ENCODE measurements around the gene IFIT1. TPM values are rescaled to one million over a fixed set of nuclear protein-coding genes. Genes with fewer than 3 reads are reported as not detected.

Gene IFIT1
- total and polyA plus RNA-seq, 9 of the 15 experiments (the other 6 are each of a cell fraction or from before 2014, with no cell fraction given), result 0.03 to 0.40 (median 0.18) TPM

DNA sequence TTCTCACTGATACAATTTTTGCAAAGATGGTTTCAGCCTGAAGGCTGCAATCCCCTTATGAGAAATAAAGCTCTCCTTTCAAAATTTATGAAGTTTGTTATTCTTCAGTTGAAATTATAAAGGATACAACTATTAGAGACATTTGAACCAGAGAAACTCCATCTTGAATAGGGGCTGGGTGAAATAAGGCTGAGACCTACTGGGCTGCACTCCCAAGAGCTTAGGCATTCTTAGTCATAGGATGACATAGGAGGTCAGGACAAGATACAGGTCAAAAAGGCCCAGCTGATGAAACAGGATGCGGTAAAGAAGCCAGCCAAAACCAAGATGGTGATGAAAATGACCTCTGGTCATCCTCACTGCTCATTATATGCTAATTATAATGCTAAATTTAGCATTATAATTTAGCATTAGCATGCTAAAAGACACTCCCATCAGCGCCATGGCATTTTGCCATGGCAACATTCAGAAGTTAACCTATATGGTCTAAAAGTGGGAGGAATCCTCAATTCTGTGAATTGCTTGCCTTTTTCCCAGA lies 37.0 kb upstream of the IFIT1 start (continued):
- TF ChIP-seq CXXC5 (CRISPR knock-in tag; IDR thresholded peaks at IDR 0.05) (peak; percentile 79), MTA1 (IDR thresholded peaks at IDR 0.05; ENCODE audit: borderline replicate concordance) (no peak), RBBP5 (IDR thresholded peaks at IDR 0.05; ENCODE audit: borderline replicate concordance, insufficient read depth, low read length, poor library complexity, severe bottlenecking) (no peak), TAF9B (IDR thresholded peaks at IDR 0.05; ENCODE audit: partially characterized antibody) (no peak), MAFK (IDR thresholded peaks at IDR 0.05; ENCODE audit: low read length) (no peak), ZNF239 (CRISPR knock-in tag; IDR thresholded peaks at IDR 0.05) (peak; percentile 83), RAD21 (CRISPR knock-in tag; conservative IDR thresholded peaks at IDR 0.05 in 1 of 2, IDR thresholded peaks at IDR 0.05 in 1 of 2) (peak in 1 of 2 experiments; percentile 9; a peak in 1 of 4 replicates), BRCA1 (IDR thresholded peaks at IDR 0.05) (no peak), BRCA1 (CRISPR knock-in tag; IDR thresholded peaks at IDR 0.05) (no peak), ZC3H11A (IDR thresholded peaks at IDR 0.05; ENCODE audit: low read depth, low read length) (no peak), SAFB2 (IDR thresholded peaks at IDR 0.05; ENCODE audit: borderline replicate concordance, low read depth, low read length, severe bottlenecking) (no peak), ZNF263 (CRISPR knock-in tag; IDR thresholded peaks at IDR 0.05; ENCODE audit: borderline replicate concordance) (no peak)
- TF ChIP-seq, protein P1, sequence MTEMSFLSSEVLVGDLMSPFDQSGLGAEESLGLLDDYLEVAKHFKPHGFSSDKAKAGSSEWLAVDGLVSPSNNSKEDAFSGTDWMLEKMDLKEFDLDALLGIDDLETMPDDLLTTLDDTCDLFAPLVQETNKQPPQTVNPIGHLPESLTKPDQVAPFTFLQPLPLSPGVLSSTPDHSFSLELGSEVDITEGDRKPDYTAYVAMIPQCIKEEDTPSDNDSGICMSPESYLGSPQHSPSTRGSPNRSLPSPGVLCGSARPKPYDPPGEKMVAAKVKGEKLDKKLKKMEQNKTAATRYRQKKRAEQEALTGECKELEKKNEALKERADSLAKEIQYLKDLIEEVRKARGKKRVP (CRISPR knock-in tag; IDR thresholded peaks at IDR 0.05), result peak; percentile 63; the same call in 1 of the 2 replicates
- TF ChIP-seq, protein P2, sequence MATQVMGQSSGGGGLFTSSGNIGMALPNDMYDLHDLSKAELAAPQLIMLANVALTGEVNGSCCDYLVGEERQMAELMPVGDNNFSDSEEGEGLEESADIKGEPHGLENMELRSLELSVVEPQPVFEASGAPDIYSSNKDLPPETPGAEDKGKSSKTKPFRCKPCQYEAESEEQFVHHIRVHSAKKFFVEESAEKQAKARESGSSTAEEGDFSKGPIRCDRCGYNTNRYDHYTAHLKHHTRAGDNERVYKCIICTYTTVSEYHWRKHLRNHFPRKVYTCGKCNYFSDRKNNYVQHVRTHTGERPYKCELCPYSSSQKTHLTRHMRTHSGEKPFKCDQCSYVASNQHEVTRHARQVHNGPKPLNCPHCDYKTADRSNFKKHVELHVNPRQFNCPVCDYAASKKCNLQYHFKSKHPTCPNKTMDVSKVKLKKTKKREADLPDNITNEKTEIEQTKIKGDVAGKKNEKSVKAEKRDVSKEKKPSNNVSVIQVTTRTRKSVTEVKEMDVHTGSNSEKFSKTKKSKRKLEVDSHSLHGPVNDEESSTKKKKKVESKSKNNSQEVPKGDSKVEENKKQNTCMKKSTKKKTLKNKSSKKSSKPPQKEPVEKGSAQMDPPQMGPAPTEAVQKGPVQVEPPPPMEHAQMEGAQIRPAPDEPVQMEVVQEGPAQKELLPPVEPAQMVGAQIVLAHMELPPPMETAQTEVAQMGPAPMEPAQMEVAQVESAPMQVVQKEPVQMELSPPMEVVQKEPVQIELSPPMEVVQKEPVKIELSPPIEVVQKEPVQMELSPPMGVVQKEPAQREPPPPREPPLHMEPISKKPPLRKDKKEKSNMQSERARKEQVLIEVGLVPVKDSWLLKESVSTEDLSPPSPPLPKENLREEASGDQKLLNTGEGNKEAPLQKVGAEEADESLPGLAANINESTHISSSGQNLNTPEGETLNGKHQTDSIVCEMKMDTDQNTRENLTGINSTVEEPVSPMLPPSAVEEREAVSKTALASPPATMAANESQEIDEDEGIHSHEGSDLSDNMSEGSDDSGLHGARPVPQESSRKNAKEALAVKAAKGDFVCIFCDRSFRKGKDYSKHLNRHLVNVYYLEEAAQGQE (IDR thresholded peaks at IDR 0.05; ENCODE audit: borderline replicate concordance), result no peak
- TF ChIP-seq, protein P2 (CRISPR knock-in tag; IDR thresholded peaks at IDR 0.05; ENCODE audit: low read depth), result 0 out of 2 replicates have a peak, but pooled peaks have one; percentile 13
- TF ChIP-seq, protein P3, sequence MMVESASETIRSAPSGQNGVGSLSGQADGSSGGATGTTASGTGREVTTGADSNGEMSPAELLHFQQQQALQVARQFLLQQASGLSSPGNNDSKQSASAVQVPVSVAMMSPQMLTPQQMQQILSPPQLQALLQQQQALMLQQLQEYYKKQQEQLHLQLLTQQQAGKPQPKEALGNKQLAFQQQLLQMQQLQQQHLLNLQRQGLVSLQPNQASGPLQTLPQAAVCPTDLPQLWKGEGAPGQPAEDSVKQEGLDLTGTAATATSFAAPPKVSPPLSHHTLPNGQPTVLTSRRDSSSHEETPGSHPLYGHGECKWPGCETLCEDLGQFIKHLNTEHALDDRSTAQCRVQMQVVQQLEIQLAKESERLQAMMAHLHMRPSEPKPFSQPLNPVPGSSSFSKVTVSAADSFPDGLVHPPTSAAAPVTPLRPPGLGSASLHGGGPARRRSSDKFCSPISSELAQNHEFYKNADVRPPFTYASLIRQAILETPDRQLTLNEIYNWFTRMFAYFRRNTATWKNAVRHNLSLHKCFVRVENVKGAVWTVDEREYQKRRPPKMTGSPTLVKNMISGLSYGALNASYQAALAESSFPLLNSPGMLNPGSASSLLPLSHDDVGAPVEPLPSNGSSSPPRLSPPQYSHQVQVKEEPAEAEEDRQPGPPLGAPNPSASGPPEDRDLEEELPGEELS (CRISPR knock-in tag; IDR thresholded peaks at IDR 0.05; ENCODE audit: borderline replicate concordance), result no peak
